Endothelial cell of umbilical vein (primary cell): ENCODE data around the gene GRID1. TPM values are rescaled to one million over a fixed set of nuclear protein-coding genes. Genes with fewer than 3 reads are reported as not detected.

Source experiments
- BruUV-seq: library from RNA; stranded (reverse); fragments of 400-500 nt; replicated peaks from 2 replicates; lab custom pipeline; 2021; lab: Mats Ljungman, UMichigan
- CTCF ChIA-PET: fragments of 300-600, 350-600 bp; sonication (Branson Sonifier 250); formaldehyde crosslinking; loops from one replicate; lab custom pipeline; 2021; ENCODE audit warnings: antibody characterized with exemption, inconsistent platforms; lab: Charles Lee
- POLR2A ChIA-PET: fragments of 300-600, 350-600 bp; sonication (Branson Sonifier 250); formaldehyde crosslinking; loops from one replicate; lab custom pipeline; 2021; ENCODE audit warnings: antibody characterized with exemption, inconsistent platforms; lab: Charles Lee
- DNase-seq: peaks from one replicate; pipeline ENCODE4 v3.0.0-alpha.2; 2011; ENCODE audit warnings: low read depth, low spot score
- FAIRE-seq: peaks from 2 replicates; lab custom pipeline; 2011; peaks lifted over from hg19 to GRCh38; lab: Jason Lieb, UNC
- H2AFZ ChIP-seq: 2 replicates; pipeline ENCODE4 v1.6.0; 2012; ENCODE audit warnings: low read depth, low read length, control low read depth, inconsistent platforms
- H3K27ac ChIP-seq: 2 replicates; pipeline ENCODE4 v1.5.1; 2011; ENCODE audit warnings: low read depth, mild to moderate bottlenecking, control low read depth, low read length, moderate library complexity; ENCODE audit not compliant: insufficient read depth
- H3K27me3 ChIP-seq, 2 experiments: 2 replicates each; pipeline versions ENCODE4 v1.6.0 to v1.6.1; 2011; ENCODE audit warnings: low read length in 2 of 2, mixed read lengths in 1 of 2; ENCODE audit not compliant: control insufficient read depth in 2 of 2, insufficient read depth in 2 of 2
- H3K36me3 ChIP-seq, 2 experiments: 2 replicates in 1 of 2; 3 replicates in 1 of 2; pipeline ENCODE4 v1.5.1; 2011; ENCODE audit warnings: low read length in 2 of 2, mild to moderate bottlenecking in 1 of 2, moderate library complexity in 1 of 2; ENCODE audit not compliant: control insufficient read depth in 2 of 2, insufficient read depth in 2 of 2; ENCODE audit errors: extremely low read depth in 1 of 2
- H3K4me1 ChIP-seq: 3 replicates; pipeline ENCODE4 v1.5.1; 2011; ENCODE audit warnings: mild to moderate bottlenecking, low read length; ENCODE audit not compliant: control insufficient read depth, insufficient read depth; ENCODE audit errors: extremely low read depth
- H3K4me2 ChIP-seq: 2 replicates; pipeline ENCODE4 v1.6.1; 2011; ENCODE audit warnings: low read length, control low read depth, mixed read lengths; ENCODE audit not compliant: insufficient read depth
- H3K4me3 ChIP-seq, 3 experiments: fragments of 200-600 bp in 1 of 3; sonication (generic), shearing (Covaris generic) in 1 of 3; replicated peaks in 1 of 3; 2 replicates each; pipeline ENCODE4 v1.5.1; 2011 to 2016; ENCODE audit warnings: control low read depth in 3 of 3, low read length in 3 of 3, mild to moderate bottlenecking in 2 of 3, inconsistent platforms in 1 of 3, low read depth in 1 of 3, moderate library complexity in 1 of 3; ENCODE audit not compliant: insufficient read depth in 1 of 3
- H3K79me2 ChIP-seq: 2 replicates; pipeline ENCODE4 v1.6.0; 2012; ENCODE audit warnings: low read length, inconsistent platforms; ENCODE audit not compliant: control insufficient read depth, insufficient read depth
- H3K9ac ChIP-seq: replicated peaks from 2 replicates; pipeline ENCODE3; 2011; ENCODE audit warnings: low read length, control low read depth; ENCODE audit not compliant: insufficient read depth; ENCODE audit errors: extremely low read depth
- H3K9me1 ChIP-seq: replicated peaks from 3 replicates; pipeline ENCODE4 v1.6.0; 2011; ENCODE audit warnings: mild to moderate bottlenecking, low read length; ENCODE audit not compliant: control insufficient read depth, insufficient read depth; ENCODE audit errors: extremely low read depth
- H3K9me3 ChIP-seq: replicated peaks from 2 replicates; pipeline ENCODE4 v1.5.1; 2012; ENCODE audit warnings: low read length, inconsistent platforms; ENCODE audit not compliant: control insufficient read depth, insufficient read depth
- H4K20me1 ChIP-seq: replicated peaks from 2 replicates; pipeline ENCODE3; 2011; ENCODE audit warnings: mild to moderate bottlenecking, low read length; ENCODE audit not compliant: control insufficient read depth, insufficient read depth; ENCODE audit errors: extremely low read depth
- CTCF ChIP-seq, 2 donors: IDR thresholded peaks; 1 replicate in 1 of 2; 2 replicates in 1 of 2; pipeline ENCODE4 v1.5.1; 2011; ENCODE audit warnings: low read length in 2 of 2, mild to moderate bottlenecking in 2 of 2, moderate library complexity in 2 of 2, control low read depth in 1 of 2, inconsistent platforms in 1 of 2, low read depth in 1 of 2; ENCODE audit not compliant: insufficient read depth in 1 of 2; ENCODE audit errors: extremely low read depth in 1 of 2
- EZH2 ChIP-seq: IDR thresholded peaks from 2 replicates; pipeline ENCODE4 v1.6.1; 2012; ENCODE audit warnings: borderline replicate concordance, low read depth, mild to moderate bottlenecking, moderate library complexity, low read length, inconsistent platforms; ENCODE audit not compliant: severe bottlenecking
- FOS ChIP-seq: IDR thresholded peaks from 2 replicates; pipeline ENCODE4 v1.6.1; 2011; ENCODE audit warnings: mild to moderate bottlenecking, low read length, moderate library complexity, borderline replicate concordance; ENCODE audit not compliant: insufficient read depth
- GATA2 ChIP-seq: IDR thresholded peaks from 2 replicates; pipeline ENCODE4 v1.7.0; 2011; ENCODE audit warnings: low read depth, mild to moderate bottlenecking, moderate library complexity, mixed read lengths, low read length; ENCODE audit not compliant: insufficient read length, insufficient read depth
- JUN ChIP-seq: IDR thresholded peaks from 2 replicates; pipeline ENCODE4 v1.6.1; 2011; ENCODE audit warnings: borderline replicate concordance, low read depth; ENCODE audit not compliant: insufficient read length, insufficient read depth
- MYC ChIP-seq: IDR thresholded peaks from one replicate; pipeline ENCODE4 v1.6.1; 2011; ENCODE audit warnings: mild to moderate bottlenecking, low read depth, low read length
- POLR2A ChIP-seq: IDR thresholded peaks from 2 replicates; pipeline ENCODE4 v1.6.1; 2012; ENCODE audit warnings: low read depth, mild to moderate bottlenecking, control low read depth, low read length
- POLR2AphosphoS5 ChIP-seq: IDR thresholded peaks from 2 replicates; pipeline ENCODE4 v1.6.1; 2012; ENCODE audit warnings: low read depth, mild to moderate bottlenecking, control low read depth, low read length, moderate library complexity; ENCODE audit not compliant: insufficient read depth
- dilution Hi-C: fragments of 300-500 bp; cut with MboI; formaldehyde crosslinking; loops from one replicate; pipeline ENCODE4 v1.15.0; 2019; ENCODE audit warnings: low sequenced_read_pairs; ENCODE audit not compliant: extremely low pct_ligation_motif_present
- intact Hi-C: fragments of 100-400 bp; cut with micrococcal nuclease; formaldehyde crosslinking; loops from one replicate; pipeline ENCODE4 v1.10.0; 2022
- polyA plus RNA-seq, 4 experiments: library from polyadenylated mRNA; depleted of rRNA in 3 of 4; stranded (reverse) in 3 of 4; unstranded in 1 of 4; fragments of >200 nt; gene quantifications; 2 replicates each; pipeline versions ENCODE4 v1.2.1 to v1.2.3, GENCODE V29; 2011 to 2012; ENCODE audit warnings: missing spikeins in 1 of 4
- total RNA-seq: library from RNA; stranded (reverse); gene quantifications from 2 replicates; pipeline ENCODE4 v1.2.3, GENCODE V29; 2021
- TF ChIP-seq, protein P1 (sequence below): IDR thresholded peaks from 2 replicates; pipeline ENCODE4 v1.6.1; 2011; ENCODE audit not compliant: insufficient read depth, insufficient read length

The GRID1 gene
- total and polyA plus RNA-seq, 2 donors (not counting 3 experiments of a cell fraction or from before 2014, with no cell fraction given): not detected

GRCh38 chr10:86314616-86315548 is 51.7 kb downstream of the GRID1 start:
- no TSS peak for BruUV-seq
- no peak overlapping the region for H3K9ac ChIP-seq
- intact Hi-C loops: no loop called here
- H3K9me3 ChIP-seq: no peaks in the 10 kb centered on the region
- ChIA-PET POLR2A (no interaction called here), CTCF (no interaction called here)
- H3K4me3 ChIP-seq: no peak overlapping the region
- H3K27me3 ChIP-seq: no peaks in the 10 kb centered on the region
- no peaks in the 10 kb centered on the region for H3K4me1 ChIP-seq
- no peak overlapping the region for H2AFZ ChIP-seq
- no peaks in the 10 kb centered on the region for H3K9me1 ChIP-seq
- dilution Hi-C loops: no loop called here
- no peaks in the 10 kb centered on the region for H3K36me3 ChIP-seq
- DNase-seq: no peak
- H3K27ac ChIP-seq: no peak overlapping the region
- H3K79me2 ChIP-seq: no peaks in the 10 kb centered on the region
- TF ChIP-seq MYC (no peak), POLR2AphosphoS5 (no peak), EZH2 (no peak), CTCF (IDR thresholded peaks at IDR 0.05; ENCODE audit: extremely low read depth in 1 of 2, insufficient read depth in 1 of 2, low read depth in 1 of 2, low read length in 2 of 2) (no peak), JUN (no peak), POLR2A (no peak), FOS (no peak), GATA2 (no peak)
- TF ChIP-seq, protein P1, sequence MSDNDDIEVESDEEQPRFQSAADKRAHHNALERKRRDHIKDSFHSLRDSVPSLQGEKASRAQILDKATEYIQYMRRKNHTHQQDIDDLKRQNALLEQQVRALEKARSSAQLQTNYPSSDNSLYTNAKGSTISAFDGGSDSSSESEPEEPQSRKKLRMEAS: no peak
- no peak overlapping the region for H3K4me2 ChIP-seq
- no peak for FAIRE-seq
- no peaks in the 10 kb centered on the region for H4K20me1 ChIP-seq
